Right renal pelvis (tissue), 4 donors: ENCODE results near the gene OR6B3. TPM values are rescaled to one million over a fixed set of nuclear protein-coding genes. Genes with fewer than 3 reads are reported as not detected.

Source experiments
- polyA plus RNA-seq, 4 donors: library from polyadenylated mRNA; unstranded; fragments of 120-200 nt; gene quantifications; one replicate each; pipeline ENCODE4 v1.2.1, GENCODE V29; 2013; ENCODE audit not compliant: insufficient read length in 4 of 4

OR6B3 gene
- polyA plus RNA-seq, 4 donors: not detected

Other genes with a start within 250 kb of the OR6B3 start
- 100 to 1,000 TPM in 3 of 4 donors, 10 to 100 TPM in 1; 95.9 to 135 (median 130) TPM for gene NDUFA10, start 28.2 kb downstream of the OR6B3 start, polyA plus RNA-seq
- gene OR6B2, start 23.1 kb downstream of the OR6B3 start, polyA plus RNA-seq: not detected
- 100 to 1,000 TPM in 1 of 4 donors, 10 to 100 TPM in 3; 69.2 to 105 (median 78.3) TPM for gene COPS9, start 82.8 kb upstream of the OR6B3 start, polyA plus RNA-seq
- gene OTOS, start 87.1 kb upstream of the OR6B3 start, polyA plus RNA-seq: under 1 TPM in 2 of 4 donors, not detected in 2; 0.31 to 0.34 TPM